Naive thymus-derived CD8-positive, alpha-beta T cell (primary cell): ENCODE results near the gene RLN2. TPM values are rescaled to one million over a fixed set of nuclear protein-coding genes. Genes with fewer than 3 reads are reported as not detected.

Source experiments
- ATAC-seq, 2 donors: fragments of 150-1000 bp; cut with Tn5 transposase in 1 of 2; sonication (Bioruptor Pico), chemical (Tn5 transposase) in 1 of 2; 1 replicate in 1 of 2; 2 replicates in 1 of 2; pipeline ENCODE4 v1.10.0; 2021; ENCODE audit warnings: mild to moderate bottlenecking in 2 of 2, moderate library complexity in 2 of 2
- POLR2A ChIA-PET: fragments of 350-600 bp; sonication (Branson Sonifier 250); formaldehyde crosslinking; loops from one replicate; lab custom pipeline; 2021; ENCODE audit warnings: antibody characterized with exemption; lab: Charles Lee
- DNase-seq, 10 donors: peaks; one replicate each; pipeline versions ENCODE4 v3.0.0 to v3.0.0-alpha.2; 2020 to 2022
- H3K27ac Mint-ChIP-seq, 10 donors: one replicate each; pipeline ENCODE4 v1.8.0; 2020 to 2022; ENCODE audit warnings: mild to moderate bottlenecking in 10 of 10, mixed read lengths in 10 of 10, moderate library complexity in 4 of 10, inconsistent platforms in 1 of 10
- H3K27me3 Mint-ChIP-seq, 5 donors: one replicate each; pipeline ENCODE4 v1.8.0; 2021 to 2022; ENCODE audit warnings: mixed read lengths in 5 of 5
- H3K36me3 Mint-ChIP-seq, 3 donors: one replicate each; pipeline ENCODE4 v1.8.0; 2020 to 2022; ENCODE audit warnings: mixed read lengths in 3 of 3, mild to moderate bottlenecking in 2 of 3, inconsistent platforms in 1 of 3
- H3K4me1 Mint-ChIP-seq, 4 donors: one replicate each; pipeline ENCODE4 v1.8.0; 2021 to 2022; ENCODE audit warnings: mixed read lengths in 4 of 4
- H3K4me3 Mint-ChIP-seq, 10 donors: one replicate each; pipeline ENCODE4 v1.8.0; 2020 to 2022; ENCODE audit warnings: mild to moderate bottlenecking in 10 of 10, mixed read lengths in 10 of 10, moderate library complexity in 6 of 10, inconsistent platforms in 1 of 10
- H3K9me3 Mint-ChIP-seq, 9 donors: one replicate each; pipeline ENCODE4 v1.8.0; 2020 to 2022; ENCODE audit warnings: mixed read lengths in 9 of 9, mild to moderate bottlenecking in 3 of 9, inconsistent platforms in 1 of 9, moderate library complexity in 1 of 9
- polyA plus RNA-seq, 3 donors: library from polyadenylated mRNA; unstranded; fragments of 300-500 nt; fragmentation: Illumina TruSeq; gene quantifications; one replicate each; pipeline ENCODE4 v1.2.3, GENCODE V29; 2021
- total RNA-seq, 8 experiments: library from RNA in 2 of 8; stranded (reverse) in 2 of 8; gene quantifications; one replicate each; pipeline ENCODE4 v1.2.3 and lab custom pipeline; 2021 to 2026

RLN2 gene
- total and polyA plus RNA-seq, 5 experiments from 2014 or later, result 3.7 to 12.7 (median 7.7) TPM

DNA sequence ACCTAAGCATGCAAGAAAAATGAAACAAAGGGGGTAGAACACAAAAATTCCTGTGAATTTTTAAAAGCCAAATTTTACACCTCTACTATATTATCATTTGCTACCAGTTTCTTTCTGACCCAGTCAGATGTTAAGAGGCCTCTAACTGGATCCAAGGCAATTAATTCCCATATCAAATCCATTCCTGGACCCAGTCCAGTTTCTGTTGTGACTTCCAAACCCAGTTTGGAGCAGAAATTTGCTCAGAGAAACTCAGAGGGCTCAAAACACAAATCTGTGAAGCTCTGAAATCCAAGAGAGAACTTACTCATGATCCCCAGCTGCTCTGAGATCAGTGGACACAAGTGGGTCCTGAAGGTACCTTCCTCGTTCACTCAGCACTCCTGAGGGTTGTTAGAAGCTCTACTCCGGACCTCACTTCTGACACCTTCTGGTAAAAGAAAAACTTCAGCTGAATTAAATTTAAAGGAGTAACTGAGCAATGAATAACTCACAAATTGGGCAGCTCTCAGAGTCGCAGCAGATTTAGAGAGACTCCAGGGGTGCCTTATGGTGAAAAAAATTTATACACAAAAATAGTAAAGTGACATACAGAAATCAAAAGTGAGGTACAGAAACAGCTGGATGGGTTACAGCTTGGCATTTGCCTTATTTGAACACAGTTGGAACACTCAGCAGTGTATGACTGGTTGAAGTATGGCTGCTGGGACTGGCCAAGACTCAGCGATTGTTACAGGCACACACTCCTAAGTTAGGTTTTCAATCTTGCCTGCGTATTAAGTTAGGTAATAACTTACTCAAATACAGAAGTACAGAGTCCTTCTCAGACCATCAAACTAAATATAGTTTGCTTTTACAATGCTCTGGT, 40.9 kb downstream of the RLN2 start:
- Mint-ChIP-seq H3K27me3 (no peaks in the 10 kb centered on the region), H3K9me3 (peaks cover 0 to 17% (median 3%) of the 10 kb centered on the region in 9 donors), H3K4me1 (peaks cover 4 to 22% (median 18%) of the 10 kb centered on the region in 4 donors), H3K27ac (peak overlapping the region in 2 of 10 donors; percentile 51 to 83), H3K4me3 (peak overlapping the region in 1 of 10 donors; percentile 1), H3K36me3 (peaks cover 0 to 5% (median 0%) of the 10 kb centered on the region in 3 donors)
- DNase-seq (peak in 3 of 10 donors; percentile 5 to 15 (median 8)), ATAC-seq (peak; percentile 40 to 44)
- POLR2A ChIA-PET, result interaction anchor here (1.1 kb wide), 1 partner anchor 173 kb away, joined by 3 read pairs; no protein-coding TSS in a partner anchor

Other genes with a start within 250 kb of the RLN2 start
- not detected for gene INSL6, start 119.1 kb downstream of the RLN2 start, total RNA-seq
- gene INSL6, start 119.1 kb downstream of the RLN2 start, polyA plus RNA-seq, result not detected
- gene INSL4, start 73.3 kb downstream of the RLN2 start, total RNA-seq, result not detected
- not detected for gene INSL4, start 73.3 kb downstream of the RLN2 start, polyA plus RNA-seq
- 1 to 10 TPM; 5.1 TPM for gene RLN1, start 35.2 kb upstream of the RLN2 start, total RNA-seq
- gene RLN1, start 35.2 kb upstream of the RLN2 start, polyA plus RNA-seq, result 1 to 10 TPM; 1.2 to 3.4 (median 1.4) TPM
- 10 to 100 TPM; 19.0 to 19.1 TPM for gene PLGRKT, start 133.2 kb upstream of the RLN2 start, total RNA-seq
- gene PLGRKT, start 133.2 kb upstream of the RLN2 start, polyA plus RNA-seq, result 10 to 100 TPM; 45.2 to 60.3 (median 55.8) TPM
- gene CD274, start 145.8 kb upstream of the RLN2 start, total RNA-seq, result 1 to 10 TPM; 3.9 to 4.7 TPM
- 1 to 10 TPM; 1.1 to 3.9 (median 1.6) TPM for gene CD274, start 145.8 kb upstream of the RLN2 start, polyA plus RNA-seq
- not detected for gene PDCD1LG2, start 205.8 kb upstream of the RLN2 start, total RNA-seq
- not detected for gene PDCD1LG2, start 205.8 kb upstream of the RLN2 start, polyA plus RNA-seq